Measurements from ENCODE around the gene EN1.

- TF ChIP-seq CTCF (IDR thresholded peaks at IDR 0.05) (no peak), POLR2A (IDR thresholded peaks at IDR 0.05) (no peak)
These were observed 10.4 kb upstream of the EN1 start for GRCh38 chr2:118857677-118858484.
